ENCODE measurements around the gene GALNT10. TPM values are rescaled to one million over a fixed set of nuclear protein-coding genes. Genes with fewer than 3 reads are reported as not detected.

The GALNT10 gene
- total and polyA plus RNA-seq, 9 of the 15 experiments (the other 6 are each of a cell fraction or from before 2014, with no cell fraction given) = 4.6 to 37.1 (median 13.3) TPM

GRCh38 chr5:154236536-154237375 is 46.2 kb downstream of the GALNT10 start:
- FAIRE-seq (no peak), DNase-seq (ENCODE audit: extremely low read depth in 1 of 4, low spot score in 3 of 4) (no peak), ATAC-seq (no peak)
- ChIA-PET CTCF (ENCODE audit: low intra/inter-chr PET ratio) (no interaction called here), POLR2A (interaction anchor here (0.6 to 1.3 kb wide), 3 partner anchors 13 to 172 kb away, joined by 3 read pairs; no protein-coding TSS in a partner anchor)
- no peaks in the 10 kb centered on the region for H3K9me1 ChIP-seq (ENCODE audit: control insufficient read depth, insufficient read depth, low read length)
- no peaks in the 10 kb centered on the region for H3K27me3 ChIP-seq (ENCODE audit: control insufficient read depth in 2 of 2, insufficient read depth in 2 of 2, low read length in 2 of 2)
- intact Hi-C loops (cut with micrococcal nuclease) (no loop called here), in situ Hi-C loops (cut with MboI) (no loop called here)
- no peaks in the 10 kb centered on the region for H4K20me1 ChIP-seq (replicated peaks; ENCODE audit: control insufficient read depth, insufficient read depth, low read length)
- no peak overlapping the region for H3K4me3 ChIP-seq
- TF ChIP-seq SPI1 (IDR thresholded peaks at IDR 0.05; ENCODE audit: borderline replicate concordance, low read depth, low read length) (no peak), RBM25 (IDR thresholded peaks at IDR 0.05; ENCODE audit: low read depth, low read length, severe bottlenecking) (peak; percentile 64)
- H3K4me1 ChIP-seq (replicated peaks in 1 of 2; ENCODE audit: control insufficient read depth in 2 of 2, insufficient read depth in 2 of 2, low read length in 2 of 2) = peaks cover 0 to 5% of the 10 kb centered on the region in 2 experiments; a peak in 2 of 5 replicates
- no TSS peak for BruUV-seq (replicated peaks)
- no peak overlapping the region for H2AFZ ChIP-seq (ENCODE audit: low read depth, low read length)
- no peaks in the 10 kb centered on the region for H3K9me3 ChIP-seq (replicated peaks; ENCODE audit: control insufficient read depth, insufficient read depth, low read depth, low read length)
- H3K9ac ChIP-seq (ENCODE audit: insufficient read depth in 1 of 2, low read depth in 2 of 2, low read length in 2 of 2) = no peak overlapping the region
- 57% methylated on average over 7 of the region's 7 CpGs for WGBS (ENCODE audit: insufficient coverage, low coverage, missing lambda C conversion rate)
- H3K27ac ChIP-seq (ENCODE audit: extremely low read depth, low read depth, low read length) = no peak overlapping the region
- no peaks in the 10 kb centered on the region for H3K36me3 ChIP-seq (ENCODE audit: control insufficient read depth, insufficient read depth, low read length)
- peaks cover 2% of the 10 kb centered on the region; the same call in 1 of the 3 replicates for H3K79me2 ChIP-seq (ENCODE audit: control insufficient read depth, insufficient read depth, low read length)
- H3K4me2 ChIP-seq (ENCODE audit: insufficient read depth, low read length) = no peak overlapping the region

GRCh38 chr5:154237376-154237743 is 46.8 kb downstream of the GALNT10 start:
- no peak overlapping the region for H2AFZ ChIP-seq (ENCODE audit: low read depth, low read length)
- H3K36me3 ChIP-seq (ENCODE audit: control insufficient read depth, insufficient read depth, low read length) = no peaks in the 10 kb centered on the region
- ATAC-seq (no peak), FAIRE-seq (no peak), DNase-seq (ENCODE audit: extremely low read depth in 1 of 4, low spot score in 3 of 4) (no peak)
- peaks cover 0 to 5% of the 10 kb centered on the region in 2 experiments; a peak in 2 of 5 replicates for H3K4me1 ChIP-seq (replicated peaks in 1 of 2; ENCODE audit: control insufficient read depth in 2 of 2, insufficient read depth in 2 of 2, low read length in 2 of 2)
- ChIA-PET CTCF (ENCODE audit: low intra/inter-chr PET ratio) (no interaction called here), POLR2A (interaction anchor here (0.6 kb wide), 1 partner anchor 83 kb away, joined by 3 read pairs; no protein-coding TSS in a partner anchor)
- H3K27ac ChIP-seq (ENCODE audit: extremely low read depth, low read depth, low read length) = no peak overlapping the region
- intact Hi-C loops (cut with micrococcal nuclease) (no loop called here), in situ Hi-C loops (cut with MboI) (no loop called here)
- H3K9ac ChIP-seq (ENCODE audit: insufficient read depth in 1 of 2, low read depth in 2 of 2, low read length in 2 of 2) = no peak overlapping the region
- H3K4me2 ChIP-seq (ENCODE audit: insufficient read depth, low read length) = no peak overlapping the region
- 81% methylated on average over 5 of the region's 5 CpGs for WGBS (ENCODE audit: insufficient coverage, low coverage, missing lambda C conversion rate)
- no TSS peak for BruUV-seq (replicated peaks)
- no peaks in the 10 kb centered on the region for H3K9me3 ChIP-seq (replicated peaks; ENCODE audit: control insufficient read depth, insufficient read depth, low read depth, low read length)
- H4K20me1 ChIP-seq (replicated peaks; ENCODE audit: control insufficient read depth, insufficient read depth, low read length) = no peaks in the 10 kb centered on the region
- H3K27me3 ChIP-seq (ENCODE audit: control insufficient read depth in 2 of 2, insufficient read depth in 2 of 2, low read length in 2 of 2) = no peaks in the 10 kb centered on the region
- no peak overlapping the region for H3K4me3 ChIP-seq
- H3K79me2 ChIP-seq (ENCODE audit: control insufficient read depth, insufficient read depth, low read length) = peaks cover 2% of the 10 kb centered on the region; the same call in 1 of the 3 replicates
- no peaks in the 10 kb centered on the region for H3K9me1 ChIP-seq (ENCODE audit: control insufficient read depth, insufficient read depth, low read length)
- no peak for TF ChIP-seq ZNF778 (CRISPR knock-in tag; IDR thresholded peaks at IDR 0.05)
- TF ChIP-seq PHF21A (IDR thresholded peaks at IDR 0.05; ENCODE audit: borderline replicate concordance, low read depth) = no peak
- TF ChIP-seq XRCC3 (IDR thresholded peaks at IDR 0.05) = no peak
- no peak for TF ChIP-seq GMEB1 (CRISPR knock-in tag; IDR thresholded peaks at IDR 0.05)
- TF ChIP-seq MYBL2 (IDR thresholded peaks at IDR 0.05; ENCODE audit: low read depth) = no peak
- TF ChIP-seq MYBL2 (CRISPR knock-in tag; IDR thresholded peaks at IDR 0.05; ENCODE audit: borderline replicate concordance) = no peak
- TF ChIP-seq HES1 (IDR thresholded peaks at IDR 0.05; ENCODE audit: low read depth) = no peak
- no peak for TF ChIP-seq TEAD2 (tag; IDR thresholded peaks at IDR 0.05)
- TF ChIP-seq KLF6 (CRISPR knock-in tag; IDR thresholded peaks at IDR 0.05; ENCODE audit: borderline replicate concordance) = no peak
- no peak for TF ChIP-seq RUNX1 (IDR thresholded peaks at IDR 0.05; ENCODE audit: low read depth)

Data from K562 (cell line).